GM10266 (cell line): ENCODE data around the gene AGAP5.
A peak's percentile ranks its signal among the peaks of the same experiment; 100 is the strongest.
"Not testable (repeated sequence)": the region's sequence is repeated elsewhere in the genome, so short reads cannot be mapped to it uniquely, and the experiment has no call there.

Experiments used
- DNase-seq: peaks from one replicate; pipeline ENCODE4 v3.0.0; 2012; ENCODE audit errors: extremely low spot score
- TF ChIP-seq, protein P1 (sequence below): IDR thresholded peaks from 2 replicates; pipeline ENCODE4 v1.5.1; 2012; ENCODE audit warnings: mild to moderate bottlenecking, low read depth; ENCODE audit not compliant: control insufficient read depth, insufficient read depth; ENCODE audit errors: missing control alignments

AGAP5 gene

DNA sequence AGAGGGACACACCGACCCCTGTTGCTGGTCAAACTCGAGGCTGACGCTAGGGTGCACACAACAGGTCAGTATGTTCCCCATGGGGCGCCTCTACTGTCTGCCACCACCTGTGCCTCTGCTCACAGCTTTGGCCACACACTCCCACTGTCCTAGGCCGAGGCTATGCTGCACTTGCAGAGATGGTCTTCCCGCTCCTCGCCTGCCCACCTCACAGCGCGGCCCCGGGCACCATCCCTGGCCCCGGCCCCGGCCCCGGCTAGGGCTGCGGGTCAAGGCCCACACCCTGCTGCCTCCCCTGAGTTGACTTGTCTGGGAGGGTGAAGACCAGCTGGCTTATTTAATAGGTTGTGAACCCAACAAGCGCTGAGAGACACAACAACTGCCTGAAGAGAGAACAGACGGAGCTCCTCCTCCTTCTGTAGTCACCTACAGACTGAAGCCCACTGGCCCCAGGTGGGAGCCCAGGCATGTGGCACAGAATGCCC, at the start of gene AGAP5:
TSS of gene AGAP5 (minus strand) at position 435 of the 485 bp plus-strand sequence. CDS start at position 81, 354 bp downstream.
- not testable (repeated sequence) for DNase-seq

DNA sequence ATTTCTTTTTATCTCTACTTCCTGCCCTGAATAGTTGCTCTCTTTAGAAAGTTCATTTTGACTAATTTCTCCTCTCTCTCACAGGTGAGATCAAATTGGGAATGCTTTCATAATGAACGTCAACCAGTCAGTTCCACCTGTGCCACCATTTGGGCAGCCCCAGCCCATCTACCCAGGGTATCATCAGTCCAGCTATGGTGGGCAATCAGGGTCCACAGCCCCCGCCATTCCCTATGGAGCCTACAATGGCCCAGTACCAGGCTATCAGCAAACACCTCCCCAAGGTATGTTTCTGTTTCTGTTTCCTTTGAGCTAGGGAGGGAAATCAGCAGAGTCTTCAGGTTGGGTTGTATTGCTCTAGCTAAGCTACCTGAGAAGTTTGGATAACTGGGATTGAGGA, 48.8 kb upstream of the AGAP5 start:
- DNase-seq = no peak
- TF ChIP-seq, protein P1, sequence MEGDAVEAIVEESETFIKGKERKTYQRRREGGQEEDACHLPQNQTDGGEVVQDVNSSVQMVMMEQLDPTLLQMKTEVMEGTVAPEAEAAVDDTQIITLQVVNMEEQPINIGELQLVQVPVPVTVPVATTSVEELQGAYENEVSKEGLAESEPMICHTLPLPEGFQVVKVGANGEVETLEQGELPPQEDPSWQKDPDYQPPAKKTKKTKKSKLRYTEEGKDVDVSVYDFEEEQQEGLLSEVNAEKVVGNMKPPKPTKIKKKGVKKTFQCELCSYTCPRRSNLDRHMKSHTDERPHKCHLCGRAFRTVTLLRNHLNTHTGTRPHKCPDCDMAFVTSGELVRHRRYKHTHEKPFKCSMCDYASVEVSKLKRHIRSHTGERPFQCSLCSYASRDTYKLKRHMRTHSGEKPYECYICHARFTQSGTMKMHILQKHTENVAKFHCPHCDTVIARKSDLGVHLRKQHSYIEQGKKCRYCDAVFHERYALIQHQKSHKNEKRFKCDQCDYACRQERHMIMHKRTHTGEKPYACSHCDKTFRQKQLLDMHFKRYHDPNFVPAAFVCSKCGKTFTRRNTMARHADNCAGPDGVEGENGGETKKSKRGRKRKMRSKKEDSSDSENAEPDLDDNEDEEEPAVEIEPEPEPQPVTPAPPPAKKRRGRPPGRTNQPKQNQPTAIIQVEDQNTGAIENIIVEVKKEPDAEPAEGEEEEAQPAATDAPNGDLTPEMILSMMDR = no peak

DNA sequence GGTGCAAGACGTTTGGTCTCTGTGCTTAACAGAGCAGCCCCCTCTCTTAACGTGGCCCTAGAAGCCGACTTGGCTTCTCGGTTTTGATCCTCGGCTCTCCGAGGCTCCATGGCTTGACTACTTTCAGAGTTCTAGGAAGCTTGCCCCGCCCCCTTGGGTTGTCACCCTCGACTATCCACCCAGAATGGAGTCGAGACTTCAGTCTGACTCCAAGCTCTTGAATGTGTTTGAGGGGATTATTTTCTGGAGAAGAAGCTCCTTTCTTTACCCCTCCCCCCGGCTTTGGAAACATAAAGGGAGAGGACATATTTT, 46.7 kb upstream of the AGAP5 start:
- peak; percentile 40 for DNase-seq
- TF ChIP-seq, protein P1 = no peak

DNA sequence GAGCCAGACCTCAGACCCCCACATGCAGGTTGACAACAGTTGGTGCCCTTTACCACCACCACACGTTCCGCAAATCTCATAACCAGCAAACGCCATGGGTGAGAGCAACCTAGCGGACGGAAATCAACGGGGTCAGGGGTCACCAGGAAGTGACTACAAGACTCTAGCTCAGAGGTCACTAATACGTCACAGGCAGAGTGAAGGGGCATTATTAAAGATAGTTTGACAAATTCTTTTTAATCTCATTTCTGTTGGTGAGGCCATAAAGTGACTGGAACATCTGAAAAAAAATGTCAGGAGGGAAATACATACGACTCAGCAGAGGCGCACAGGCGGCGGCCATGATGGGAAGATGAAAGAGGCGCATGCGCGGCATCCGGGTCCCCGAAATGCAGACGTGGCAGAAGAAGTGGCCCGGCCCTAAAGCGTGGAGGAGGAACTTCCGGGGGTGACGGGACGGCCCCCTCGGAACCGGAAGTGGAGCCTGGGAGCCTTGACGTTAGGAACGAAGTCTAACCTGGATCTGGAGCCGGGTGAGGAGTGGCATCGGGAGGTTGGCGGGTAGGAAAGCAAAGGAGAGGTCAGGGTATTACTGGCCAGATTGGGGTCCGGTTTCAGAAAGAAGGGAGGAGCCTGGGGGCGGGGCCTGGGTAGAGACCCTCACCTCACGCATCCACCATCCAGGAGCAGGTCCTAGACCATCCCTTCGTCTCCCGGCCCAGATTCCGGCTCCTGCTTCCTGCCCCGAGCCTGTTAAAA, 46.2 kb upstream of the AGAP5 start, which contains the start of gene SEC24C:
TSS of gene SEC24C (plus strand) at position 468 of the 759 bp plus-strand sequence. CDS start 2,461 bp downstream, outside the sequence.
- DNase-seq = peak; percentile 91
- TF ChIP-seq, protein P1 = no peak

DNA sequence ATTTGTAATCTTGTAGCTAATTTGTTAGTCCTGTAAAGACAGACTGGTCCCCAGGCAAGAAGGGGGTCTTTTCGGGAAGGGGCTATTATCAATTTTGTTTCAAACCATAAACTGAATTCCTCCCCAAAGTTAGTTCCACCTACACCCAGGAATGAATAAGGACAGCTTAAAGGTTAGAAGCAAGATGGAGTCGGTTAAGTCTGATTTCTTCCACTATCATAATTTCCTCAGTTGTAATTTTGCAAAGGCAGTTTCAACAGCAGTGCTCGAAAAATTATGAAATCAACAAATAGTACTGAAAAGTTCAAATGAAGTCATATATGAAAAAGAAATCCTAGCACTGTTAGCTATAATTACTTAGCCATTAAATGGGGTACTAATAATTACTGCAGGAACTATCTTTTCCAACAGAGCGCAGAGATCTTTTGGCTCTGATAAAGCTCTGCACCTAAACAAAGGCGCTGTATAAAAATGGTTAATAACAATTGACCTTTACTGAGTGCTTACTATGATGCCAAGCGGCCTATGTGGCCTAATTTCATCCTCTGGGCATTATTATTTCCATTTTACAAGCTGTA, 45.5 kb upstream of the AGAP5 start:
- TF ChIP-seq, protein P1 = no peak
- DNase-seq = no peak

DNA sequence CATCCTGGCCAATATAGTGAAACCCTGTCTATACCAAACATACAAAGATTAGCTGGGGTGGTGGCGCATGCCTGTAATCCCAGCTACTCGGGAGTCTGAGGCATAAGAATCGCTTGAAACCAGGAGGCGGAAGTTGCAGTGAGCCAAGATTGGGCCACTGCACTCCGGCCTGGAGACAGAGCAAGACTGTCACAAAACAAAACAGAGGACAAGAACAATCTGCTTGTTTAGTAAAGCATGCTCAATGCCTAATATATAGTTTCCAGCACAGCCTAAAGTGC, 44.5 kb upstream of the AGAP5 start:
- TF ChIP-seq, protein P1 = no peak

DNA sequence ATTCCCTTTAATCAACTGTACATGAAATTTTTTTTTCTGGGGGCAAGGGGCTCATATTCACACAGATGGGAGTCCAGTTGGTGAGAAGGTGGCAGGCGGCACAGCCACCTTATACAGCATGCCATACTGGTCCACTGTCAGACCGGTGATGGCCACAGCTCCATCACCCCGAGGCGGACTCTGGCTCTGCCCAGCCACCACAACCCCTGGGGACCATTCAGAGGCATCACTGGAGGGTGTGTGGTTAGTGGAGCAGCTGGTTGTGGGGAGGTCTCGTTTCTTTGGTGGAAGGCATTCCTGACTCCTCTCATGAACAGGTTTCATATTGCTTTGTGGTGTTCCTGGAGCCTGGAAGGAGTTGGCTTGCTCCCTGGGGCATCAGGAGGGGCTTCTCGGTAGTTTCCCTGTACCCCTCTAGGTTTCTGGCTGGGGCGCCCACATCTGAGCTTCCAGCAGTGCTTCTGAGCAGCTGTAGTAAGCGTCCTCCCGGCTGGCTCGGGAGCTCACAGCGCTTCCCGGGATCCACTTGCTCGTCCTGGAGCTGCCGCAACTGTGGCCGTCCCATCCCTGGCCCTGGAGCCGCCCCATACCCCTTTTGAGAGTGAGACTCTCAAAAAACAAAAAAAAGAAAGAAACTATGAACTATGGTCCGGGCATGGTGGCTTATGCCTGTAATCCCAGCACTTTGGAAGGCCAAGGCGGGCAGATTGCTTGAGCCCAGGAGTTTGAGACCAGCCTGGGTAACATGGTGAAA, 42.8 kb upstream of the AGAP5 start:
- not testable (repeated sequence) for DNase-seq

More for the DNA sequence above, 44.5 kb upstream of the AGAP5 start:
- DNase-seq = no peak

DNA sequence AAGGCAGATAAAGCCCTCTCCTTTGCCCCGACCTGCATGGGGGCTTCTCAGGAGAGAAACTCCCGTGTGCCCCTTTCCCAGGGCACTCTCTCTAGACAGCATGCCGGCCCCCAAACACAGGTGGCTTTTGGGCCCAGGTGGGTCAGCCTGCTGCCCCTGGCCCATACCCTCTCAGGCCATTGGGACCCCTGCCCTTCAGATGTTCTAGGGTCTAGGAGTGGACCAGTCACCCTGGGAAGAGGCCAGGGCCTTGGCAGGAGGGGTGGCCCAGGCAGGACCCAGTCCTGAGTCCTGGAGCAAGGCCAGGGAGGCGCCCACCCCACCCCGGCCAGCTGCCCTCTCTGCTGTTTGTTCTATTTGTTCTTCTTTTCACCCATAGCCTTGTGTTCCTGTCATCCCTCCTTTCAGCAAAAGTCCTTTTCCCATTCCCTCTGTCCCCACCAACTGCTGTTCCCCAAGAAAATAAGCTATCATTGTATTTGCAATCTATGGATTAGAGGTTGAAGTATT, 36.9 kb upstream of the AGAP5 start:
- DNase-seq = no peak
- TF ChIP-seq, protein P1 = no peak
